Keratinocyte (primary cell): ENCODE data around the gene SCAF4. TPM values are rescaled to one million over a fixed set of nuclear protein-coding genes. Genes with fewer than 3 reads are reported as not detected.

Experiments
- DNase-seq: peaks from one replicate; pipeline ENCODE4 v3.0.0-alpha.2; 2011; ENCODE audit warnings: low read depth, missing footprints, low spot score
- FAIRE-seq: peaks from 2 replicates; lab custom pipeline; 2011; peaks lifted over from hg19 to GRCh38; lab: Jason Lieb, UNC
- H2AFZ ChIP-seq: 2 replicates; pipeline ENCODE4 v1.6.0; 2012; ENCODE audit warnings: low read length, control low read depth, inconsistent platforms; ENCODE audit not compliant: control insufficient read depth
- H3K27ac ChIP-seq: 2 replicates; pipeline ENCODE4 v1.5.1; 2011; ENCODE audit warnings: low read length; ENCODE audit not compliant: control insufficient read depth, insufficient read depth
- H3K27me3 ChIP-seq: 3 replicates; pipeline ENCODE4 v1.6.0; 2011; ENCODE audit warnings: low read length; ENCODE audit not compliant: control insufficient read depth, insufficient read depth; ENCODE audit errors: extremely low read depth
- H3K36me3 ChIP-seq, 2 experiments: 2 replicates in 1 of 2; 3 replicates in 1 of 2; pipeline ENCODE4 v1.5.1; 2011; ENCODE audit warnings: low read length in 2 of 2, mild to moderate bottlenecking in 1 of 2; ENCODE audit not compliant: control insufficient read depth in 2 of 2, insufficient read depth in 2 of 2; ENCODE audit errors: extremely low read depth in 1 of 2
- H3K4me1 ChIP-seq: 3 replicates; pipeline ENCODE4 v1.5.1; 2011; ENCODE audit warnings: low read length; ENCODE audit not compliant: control insufficient read depth, insufficient read depth; ENCODE audit errors: extremely low read depth
- H3K4me2 ChIP-seq: 3 replicates; pipeline ENCODE4 v1.6.0; 2011; ENCODE audit warnings: low read depth, low read length; ENCODE audit not compliant: control insufficient read depth, insufficient read depth; ENCODE audit errors: extremely low read depth
- H3K4me3 ChIP-seq, 3 experiments: fragments of 200-600 bp in 1 of 3; sonication (generic) in 1 of 3; 2 replicates in 2 of 3; 3 replicates in 1 of 3; pipeline ENCODE4 v1.5.1; 2011 to 2016; ENCODE audit warnings: low read length in 3 of 3, mild to moderate bottlenecking in 3 of 3, control low read depth in 2 of 3, inconsistent platforms in 1 of 3, low read depth in 1 of 3, mixed read lengths in 1 of 3, mixed run types in 1 of 3, moderate library complexity in 1 of 3; ENCODE audit not compliant: control insufficient read depth in 2 of 3, insufficient read depth in 2 of 3; ENCODE audit errors: extremely low read depth in 1 of 3
- H3K79me2 ChIP-seq: 2 replicates; pipeline ENCODE4 v1.6.0; 2012; ENCODE audit warnings: low read length; ENCODE audit not compliant: control insufficient read depth, insufficient read depth
- H3K9ac ChIP-seq: 3 replicates; pipeline ENCODE4 v1.6.0; 2011; ENCODE audit warnings: low read length; ENCODE audit not compliant: control insufficient read depth, insufficient read depth; ENCODE audit errors: extremely low read depth
- H3K9me1 ChIP-seq: 3 replicates; pipeline ENCODE4 v1.6.0; 2011; ENCODE audit warnings: low read length; ENCODE audit not compliant: control insufficient read depth, insufficient read depth; ENCODE audit errors: extremely low read depth
- H3K9me3 ChIP-seq: 2 replicates; pipeline ENCODE4 v1.5.1; 2012; ENCODE audit warnings: low read depth, low read length; ENCODE audit not compliant: control insufficient read depth
- H4K20me1 ChIP-seq: 3 replicates; pipeline ENCODE4 v1.6.0; 2011; ENCODE audit warnings: low read length; ENCODE audit not compliant: control insufficient read depth, insufficient read depth; ENCODE audit errors: extremely low read depth
- EZH2 ChIP-seq: IDR thresholded peaks from one replicate; pipeline ENCODE4 v1.6.1; 2012; ENCODE audit warnings: inconsistent platforms, mild to moderate bottlenecking, low read length, moderate library complexity
- dilution Hi-C: fragments of 300-500 bp; cut with MboI; formaldehyde crosslinking; loops from one replicate; pipeline ENCODE4 v1.7.0; 2020; ENCODE audit warnings: low sequenced_read_pairs; ENCODE audit not compliant: extremely low pct_ligation_motif_present
- polyA plus RNA-seq, 5 experiments: library from polyadenylated mRNA; depleted of rRNA in 3 of 5; stranded (reverse) in 3 of 5; stranded (forward) in 1 of 5; unstranded in 1 of 5; fragments of >200 nt; gene quantifications; 1 replicate in 1 of 5; 2 replicates in 3 of 5; 3 replicates in 1 of 5; pipeline versions ENCODE4 v1.2.1 to v1.2.3, GENCODE V29; 2011 to 2012; ENCODE audit warnings: missing spikeins in 2 of 5, low read depth in 1 of 5, low replicate concordance in 1 of 5
- TF ChIP-seq, protein P1 (sequence below), 3 experiments: IDR thresholded peaks in 1 of 3; conservative IDR thresholded peaks in 1 of 3; optimal IDR thresholded peaks in 1 of 3; 2 replicates in 2 of 3; 3 replicates in 1 of 3; pipeline versions ENCODE3 to v1.5.1; 2011; ENCODE audit warnings: low read length in 3 of 3, mild to moderate bottlenecking in 3 of 3, moderate library complexity in 2 of 3, control low read depth in 1 of 3, inconsistent platforms in 1 of 3; ENCODE audit not compliant: insufficient read depth in 2 of 3; ENCODE audit errors: extremely low read depth in 1 of 3

SCAF4 gene
- polyA plus RNA-seq, 1 donor (not counting 4 experiments of a cell fraction or from before 2014, with no cell fraction given) = 7.5 TPM

DNA sequence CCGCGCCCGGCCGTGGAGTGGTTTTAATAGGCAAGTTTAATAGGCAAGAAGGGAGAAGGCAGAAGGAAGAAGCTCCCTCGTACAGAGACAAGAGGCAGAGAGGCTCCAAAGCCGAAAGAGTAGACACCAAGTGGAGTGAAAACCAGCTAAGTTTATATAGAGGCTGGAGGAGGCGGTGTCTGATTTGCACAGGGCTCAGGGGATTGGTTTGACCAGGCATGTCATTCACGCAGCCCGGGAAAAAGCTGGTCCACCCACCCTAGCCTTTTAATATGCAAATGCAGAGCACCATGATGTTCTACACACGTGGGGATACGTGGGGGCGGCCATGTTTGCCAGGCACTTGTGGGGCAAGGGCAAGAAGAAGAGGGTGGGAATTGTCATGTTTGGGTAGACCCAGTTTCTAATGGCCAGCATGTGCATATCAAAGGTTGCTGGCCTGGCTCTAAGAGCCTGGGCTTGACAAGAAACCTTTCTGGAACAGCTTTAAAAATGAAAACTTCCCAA, 90.4 kb downstream of the SCAF4 start:
- no peaks in the 10 kb centered on the region for H3K9me3 ChIP-seq
- no peaks in the 10 kb centered on the region for H4K20me1 ChIP-seq
- H3K27me3 ChIP-seq = no peaks in the 10 kb centered on the region
- H3K79me2 ChIP-seq = no peaks in the 10 kb centered on the region
- no peak for DNase-seq
- no peak overlapping the region for H3K9ac ChIP-seq
- H3K4me2 ChIP-seq = no peak overlapping the region
- dilution Hi-C loops = no loop called here
- no peak for FAIRE-seq
- H3K4me1 ChIP-seq = no peaks in the 10 kb centered on the region
- TF ChIP-seq, protein P1, sequence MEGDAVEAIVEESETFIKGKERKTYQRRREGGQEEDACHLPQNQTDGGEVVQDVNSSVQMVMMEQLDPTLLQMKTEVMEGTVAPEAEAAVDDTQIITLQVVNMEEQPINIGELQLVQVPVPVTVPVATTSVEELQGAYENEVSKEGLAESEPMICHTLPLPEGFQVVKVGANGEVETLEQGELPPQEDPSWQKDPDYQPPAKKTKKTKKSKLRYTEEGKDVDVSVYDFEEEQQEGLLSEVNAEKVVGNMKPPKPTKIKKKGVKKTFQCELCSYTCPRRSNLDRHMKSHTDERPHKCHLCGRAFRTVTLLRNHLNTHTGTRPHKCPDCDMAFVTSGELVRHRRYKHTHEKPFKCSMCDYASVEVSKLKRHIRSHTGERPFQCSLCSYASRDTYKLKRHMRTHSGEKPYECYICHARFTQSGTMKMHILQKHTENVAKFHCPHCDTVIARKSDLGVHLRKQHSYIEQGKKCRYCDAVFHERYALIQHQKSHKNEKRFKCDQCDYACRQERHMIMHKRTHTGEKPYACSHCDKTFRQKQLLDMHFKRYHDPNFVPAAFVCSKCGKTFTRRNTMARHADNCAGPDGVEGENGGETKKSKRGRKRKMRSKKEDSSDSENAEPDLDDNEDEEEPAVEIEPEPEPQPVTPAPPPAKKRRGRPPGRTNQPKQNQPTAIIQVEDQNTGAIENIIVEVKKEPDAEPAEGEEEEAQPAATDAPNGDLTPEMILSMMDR (optimal IDR thresholded peaks at IDR 0.05 in 1 of 3, IDR thresholded peaks at IDR 0.05 in 1 of 3, conservative IDR thresholded peaks at IDR 0.05 in 1 of 3; ENCODE audit: extremely low read depth in 1 of 3, insufficient read depth in 2 of 3, low read length in 3 of 3) = no peak
- TF ChIP-seq EZH2 = no peak
- H3K36me3 ChIP-seq = no peaks in the 10 kb centered on the region
- no peak overlapping the region for H2AFZ ChIP-seq
- H3K27ac ChIP-seq = no peak overlapping the region
- no peak overlapping the region for H3K4me3 ChIP-seq
- H3K9me1 ChIP-seq = no peaks in the 10 kb centered on the region

DNA sequence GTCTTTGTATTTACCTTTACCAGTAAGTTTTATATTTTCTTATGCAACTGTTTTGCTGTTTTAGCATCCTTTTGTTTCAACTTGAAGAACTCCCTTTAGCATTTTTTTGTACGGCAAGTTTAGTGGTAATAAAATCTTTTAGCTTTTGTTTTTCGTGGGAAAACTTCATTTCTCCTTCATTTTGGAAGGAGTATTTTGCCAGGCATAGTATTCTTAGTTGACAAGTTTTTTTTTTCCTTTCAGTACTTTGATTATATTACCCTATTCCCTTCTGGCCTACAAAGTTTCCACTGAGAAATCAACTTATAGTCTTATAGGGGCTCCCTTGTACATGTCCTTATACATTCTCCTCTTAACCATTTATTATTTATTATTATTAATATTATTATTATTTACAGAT, 95.0 kb downstream of the SCAF4 start:
- Histone ChIP-seq H3K9me1 (no peaks in the 10 kb centered on the region), H3K27me3 (no peaks in the 10 kb centered on the region), H3K4me2 (no peak overlapping the region), H3K79me2 (no peaks in the 10 kb centered on the region), H3K27ac (no peak overlapping the region), H3K9ac (no peak overlapping the region), H3K36me3 (no peaks in the 10 kb centered on the region), H3K4me1 (peaks cover 12% of the 10 kb centered on the region), H3K4me3 (no peak overlapping the region), H3K9me3 (no peaks in the 10 kb centered on the region), H2AFZ (no peak overlapping the region), H4K20me1 (no peaks in the 10 kb centered on the region)
- dilution Hi-C loops = no loop called here
- TF ChIP-seq EZH2 = no peak
- TF ChIP-seq, protein P1 (optimal IDR thresholded peaks at IDR 0.05 in 1 of 3, IDR thresholded peaks at IDR 0.05 in 1 of 3, conservative IDR thresholded peaks at IDR 0.05 in 1 of 3; ENCODE audit: extremely low read depth in 1 of 3, insufficient read depth in 2 of 3, low read length in 3 of 3) = no peak
- FAIRE-seq (no peak), DNase-seq (no peak)
